HG03439 (cell line): ENCODE data around the gene PSEN2.

Source experiments
- ATAC-seq: cut with Tn5 transposase; IDR thresholded peaks from one replicate; pipeline ENCODE4 v1.9.1; 2021; ENCODE audit warnings: mild to moderate bottlenecking, moderate library complexity; ENCODE audit not compliant: unreplicated experiment

Gene PSEN2

GRCh38 chr1:226884966-226885820 is 14.8 kb downstream of the PSEN2 start:
- no peak for ATAC-seq

- ATAC-seq: no peak
Measured at GRCh38 chr1:226886122-226886901, 15.9 kb downstream of the PSEN2 start.

GRCh38 chr1:226887006-226887405 is 16.6 kb downstream of the PSEN2 start:
- ATAC-seq: no peak

- no peak for ATAC-seq
Measured at GRCh38 chr1:226888021-226888420, 17.6 kb downstream of the PSEN2 start.

- no peak for ATAC-seq
Measured at GRCh38 chr1:226888816-226889215, 18.4 kb downstream of the PSEN2 start.

GRCh38 chr1:226889616-226890330 is 19.4 kb downstream of the PSEN2 start:
- no peak for ATAC-seq

- ATAC-seq: no peak
Measured at GRCh38 chr1:226890331-226891108, 20.1 kb downstream of the PSEN2 start.

- ATAC-seq: no peak
Measured at GRCh38 chr1:226891346-226891745, 20.9 kb downstream of the PSEN2 start.

GRCh38 chr1:226891846-226892523 is 21.6 kb downstream of the PSEN2 start:
- no peak for ATAC-seq

- no peak for ATAC-seq
Measured at GRCh38 chr1:226892524-226892875, 22.1 kb downstream of the PSEN2 start.

GRCh38 chr1:226893936-226894335 is 23.5 kb downstream of the PSEN2 start:
- ATAC-seq: no peak

GRCh38 chr1:226894826-226895225 is 24.4 kb downstream of the PSEN2 start:
- no peak for ATAC-seq

GRCh38 chr1:226895644-226896043 is 25.2 kb downstream of the PSEN2 start:
- ATAC-seq: no peak

- no peak for ATAC-seq
Measured at GRCh38 chr1:226898246-226898645, 27.8 kb downstream of the PSEN2 start.

GRCh38 chr1:226901421-226901820 is 31.0 kb downstream of the PSEN2 start:
- no peak for ATAC-seq

- ATAC-seq: no peak
Measured at GRCh38 chr1:226902601-226903000, 32.2 kb downstream of the PSEN2 start.

GRCh38 chr1:226903819-226904716 is 33.7 kb downstream of the PSEN2 start:
- no peak for ATAC-seq

- ATAC-seq: no peak
Measured at GRCh38 chr1:226904772-226905171, 34.4 kb downstream of the PSEN2 start.

- ATAC-seq: no peak
Measured at GRCh38 chr1:226908419-226908818, 38.0 kb downstream of the PSEN2 start.
